ENCODE data around the gene NIM1K. TPM values are rescaled to one million over a fixed set of nuclear protein-coding genes. Genes with fewer than 3 reads are reported as not detected.

Gene NIM1K
- polyA plus RNA-seq, 1 of the 3 experiments (the other 2 are of a cell fraction), result 0.16 TPM

DNA sequence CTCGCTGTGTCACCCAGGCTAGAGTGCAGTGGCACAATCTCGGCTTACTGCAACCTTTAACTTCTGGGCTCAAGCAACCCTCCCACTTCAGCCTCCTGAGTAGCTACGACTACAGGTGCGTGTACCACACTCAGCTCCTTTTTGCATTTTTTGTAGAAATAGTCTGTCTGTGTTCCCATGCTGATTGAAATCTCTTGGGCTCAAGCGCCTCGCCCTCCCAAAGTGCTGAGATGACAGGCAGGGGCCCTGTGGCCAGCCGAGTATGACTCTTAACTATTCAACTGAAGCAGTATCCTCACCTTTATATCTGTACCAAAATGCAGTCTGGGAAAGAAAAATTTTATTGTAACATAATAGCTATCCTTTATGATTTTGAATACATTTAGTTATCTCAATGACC is 12.2 kb upstream of the NIM1K start:
- no peaks in the 10 kb centered on the region for H3F3A ChIP-seq (replicated peaks; ENCODE audit: insufficient read depth)
- no peak overlapping the region for H3K4me2 ChIP-seq
- no peaks in the 10 kb centered on the region for H3K9me3 ChIP-seq
- no peaks in the 10 kb centered on the region for H3K9me2 ChIP-seq
- no peak overlapping the region for H3K9ac ChIP-seq
- no peak overlapping the region for H2AFZ ChIP-seq (ENCODE audit: low read depth)
- H3K4me3 ChIP-seq (ENCODE audit: low read depth in 2 of 2, low read length in 1 of 2), result no peak overlapping the region
- no peaks in the 10 kb centered on the region for H3K79me2 ChIP-seq (ENCODE audit: insufficient read depth)
- peaks cover 16 to 20% of the 10 kb centered on the region in 2 experiments for H3K36me3 ChIP-seq (replicated peaks in 1 of 2; ENCODE audit: control insufficient read depth in 1 of 2, insufficient read depth in 2 of 2, low read length in 1 of 2)
- H4K20me1 ChIP-seq (ENCODE audit: insufficient read depth), result no peaks in the 10 kb centered on the region
- DNase-seq, result no peak
- CTCF ChIA-PET, result interaction anchor here (0.8 kb wide), 1 partner anchor 74 kb away, joined by 3 read pairs; no protein-coding TSS in a partner anchor
- H3K27ac ChIP-seq (ENCODE audit: low read depth in 2 of 2, low read length in 1 of 2), result no peak overlapping the region
- H3K27me3 ChIP-seq (ENCODE audit: insufficient read depth), result no peaks in the 10 kb centered on the region
- H3K4me1 ChIP-seq (ENCODE audit: control insufficient read depth in 1 of 2, insufficient read depth in 2 of 2, low read depth in 1 of 2, low read length in 1 of 2), result no peaks in the 10 kb centered on the region
- TF ChIP-seq NRF1 (IDR thresholded peaks at IDR 0.05; ENCODE audit: low read depth, low read length), result no peak
- TF ChIP-seq, protein P1, sequence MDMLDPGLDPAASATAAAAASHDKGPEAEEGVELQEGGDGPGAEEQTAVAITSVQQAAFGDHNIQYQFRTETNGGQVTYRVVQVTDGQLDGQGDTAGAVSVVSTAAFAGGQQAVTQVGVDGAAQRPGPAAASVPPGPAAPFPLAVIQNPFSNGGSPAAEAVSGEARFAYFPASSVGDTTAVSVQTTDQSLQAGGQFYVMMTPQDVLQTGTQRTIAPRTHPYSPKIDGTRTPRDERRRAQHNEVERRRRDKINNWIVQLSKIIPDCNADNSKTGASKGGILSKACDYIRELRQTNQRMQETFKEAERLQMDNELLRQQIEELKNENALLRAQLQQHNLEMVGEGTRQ (IDR thresholded peaks at IDR 0.05; ENCODE audit: borderline replicate concordance, low read depth, low read length), result no peak
- TF ChIP-seq POLR2AphosphoS5 (IDR thresholded peaks at IDR 0.05; ENCODE audit: low read depth, low read length), result no peak
- TF ChIP-seq MXI1 (IDR thresholded peaks at IDR 0.05; ENCODE audit: low read depth, low read length), result no peak
- TF ChIP-seq FOSL2 (IDR thresholded peaks at IDR 0.05; ENCODE audit: borderline replicate concordance, low read depth), result no peak
- TF ChIP-seq, protein P2, sequence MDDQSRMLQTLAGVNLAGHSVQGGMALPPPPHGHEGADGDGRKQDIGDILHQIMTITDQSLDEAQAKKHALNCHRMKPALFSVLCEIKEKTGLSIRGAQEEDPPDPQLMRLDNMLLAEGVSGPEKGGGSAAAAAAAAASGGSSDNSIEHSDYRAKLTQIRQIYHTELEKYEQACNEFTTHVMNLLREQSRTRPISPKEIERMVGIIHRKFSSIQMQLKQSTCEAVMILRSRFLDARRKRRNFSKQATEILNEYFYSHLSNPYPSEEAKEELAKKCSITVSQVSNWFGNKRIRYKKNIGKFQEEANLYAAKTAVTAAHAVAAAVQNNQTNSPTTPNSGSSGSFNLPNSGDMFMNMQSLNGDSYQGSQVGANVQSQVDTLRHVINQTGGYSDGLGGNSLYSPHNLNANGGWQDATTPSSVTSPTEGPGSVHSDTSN (IDR thresholded peaks at IDR 0.05), result no peak
- no peak for TF ChIP-seq RXRA (IDR thresholded peaks at IDR 0.05; ENCODE audit: borderline replicate concordance, low read depth)
- TF ChIP-seq TCF12 (IDR thresholded peaks at IDR 0.05), result no peak
- no peak for TF ChIP-seq ELF1 (IDR thresholded peaks at IDR 0.05)
- WGBS (ENCODE audit: low lambda C conversion rate), result 99% methylated on average over 7 of the region's 7 CpGs
- POLR2A ChIA-PET, result no interaction called here

DNA sequence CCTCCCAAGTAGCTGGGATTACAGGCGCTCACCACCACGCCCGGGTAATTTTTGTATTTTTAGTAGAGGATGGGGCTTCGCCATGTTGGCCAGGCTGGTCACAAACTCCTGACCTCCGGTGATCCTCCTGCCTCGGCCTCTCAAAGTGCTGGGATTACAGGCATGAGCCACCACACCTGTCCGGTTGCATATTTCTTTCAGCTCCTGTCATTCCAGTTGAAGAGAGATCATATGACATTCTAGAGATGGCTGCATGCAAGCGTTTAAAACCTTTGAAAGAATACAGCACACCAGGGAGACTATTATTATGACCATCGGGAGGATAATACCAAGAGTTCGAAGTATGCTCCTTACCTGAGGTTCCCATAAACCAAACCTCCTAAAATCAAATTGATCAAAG is 9.6 kb upstream of the NIM1K start:
- H3K9ac ChIP-seq, result no peak overlapping the region
- H3K79me2 ChIP-seq (ENCODE audit: insufficient read depth), result no peaks in the 10 kb centered on the region
- H3K4me2 ChIP-seq, result no peak overlapping the region
- H3K4me1 ChIP-seq (ENCODE audit: control insufficient read depth in 1 of 2, insufficient read depth in 2 of 2, low read depth in 1 of 2, low read length in 1 of 2), result no peaks in the 10 kb centered on the region
- no peaks in the 10 kb centered on the region for H3K9me3 ChIP-seq
- no peaks in the 10 kb centered on the region for H3K9me2 ChIP-seq
- no peak for DNase-seq
- POLR2A ChIA-PET, result no interaction called here
- H3K4me3 ChIP-seq (ENCODE audit: low read depth in 2 of 2, low read length in 1 of 2), result no peak overlapping the region
- no peak overlapping the region for H2AFZ ChIP-seq (ENCODE audit: low read depth)
- H3K36me3 ChIP-seq (replicated peaks in 1 of 2; ENCODE audit: control insufficient read depth in 1 of 2, insufficient read depth in 2 of 2, low read length in 1 of 2), result peaks cover 0 to 8% of the 10 kb centered on the region in 2 experiments
- no peak overlapping the region for H3K27ac ChIP-seq (ENCODE audit: low read depth in 2 of 2, low read length in 1 of 2)
- WGBS (ENCODE audit: low lambda C conversion rate), result 95% methylated on average over 10 of the region's 10 CpGs
- H3F3A ChIP-seq (replicated peaks; ENCODE audit: insufficient read depth), result no peaks in the 10 kb centered on the region
- no peak for TF ChIP-seq GABPA (IDR thresholded peaks at IDR 0.05; ENCODE audit: low read depth)
- TF ChIP-seq, protein P3, sequence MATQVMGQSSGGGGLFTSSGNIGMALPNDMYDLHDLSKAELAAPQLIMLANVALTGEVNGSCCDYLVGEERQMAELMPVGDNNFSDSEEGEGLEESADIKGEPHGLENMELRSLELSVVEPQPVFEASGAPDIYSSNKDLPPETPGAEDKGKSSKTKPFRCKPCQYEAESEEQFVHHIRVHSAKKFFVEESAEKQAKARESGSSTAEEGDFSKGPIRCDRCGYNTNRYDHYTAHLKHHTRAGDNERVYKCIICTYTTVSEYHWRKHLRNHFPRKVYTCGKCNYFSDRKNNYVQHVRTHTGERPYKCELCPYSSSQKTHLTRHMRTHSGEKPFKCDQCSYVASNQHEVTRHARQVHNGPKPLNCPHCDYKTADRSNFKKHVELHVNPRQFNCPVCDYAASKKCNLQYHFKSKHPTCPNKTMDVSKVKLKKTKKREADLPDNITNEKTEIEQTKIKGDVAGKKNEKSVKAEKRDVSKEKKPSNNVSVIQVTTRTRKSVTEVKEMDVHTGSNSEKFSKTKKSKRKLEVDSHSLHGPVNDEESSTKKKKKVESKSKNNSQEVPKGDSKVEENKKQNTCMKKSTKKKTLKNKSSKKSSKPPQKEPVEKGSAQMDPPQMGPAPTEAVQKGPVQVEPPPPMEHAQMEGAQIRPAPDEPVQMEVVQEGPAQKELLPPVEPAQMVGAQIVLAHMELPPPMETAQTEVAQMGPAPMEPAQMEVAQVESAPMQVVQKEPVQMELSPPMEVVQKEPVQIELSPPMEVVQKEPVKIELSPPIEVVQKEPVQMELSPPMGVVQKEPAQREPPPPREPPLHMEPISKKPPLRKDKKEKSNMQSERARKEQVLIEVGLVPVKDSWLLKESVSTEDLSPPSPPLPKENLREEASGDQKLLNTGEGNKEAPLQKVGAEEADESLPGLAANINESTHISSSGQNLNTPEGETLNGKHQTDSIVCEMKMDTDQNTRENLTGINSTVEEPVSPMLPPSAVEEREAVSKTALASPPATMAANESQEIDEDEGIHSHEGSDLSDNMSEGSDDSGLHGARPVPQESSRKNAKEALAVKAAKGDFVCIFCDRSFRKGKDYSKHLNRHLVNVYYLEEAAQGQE (IDR thresholded peaks at IDR 0.05; ENCODE audit: low read depth, low read length), result no peak
- TF ChIP-seq ELF1 (IDR thresholded peaks at IDR 0.05), result no peak
- TF ChIP-seq, protein P4, sequence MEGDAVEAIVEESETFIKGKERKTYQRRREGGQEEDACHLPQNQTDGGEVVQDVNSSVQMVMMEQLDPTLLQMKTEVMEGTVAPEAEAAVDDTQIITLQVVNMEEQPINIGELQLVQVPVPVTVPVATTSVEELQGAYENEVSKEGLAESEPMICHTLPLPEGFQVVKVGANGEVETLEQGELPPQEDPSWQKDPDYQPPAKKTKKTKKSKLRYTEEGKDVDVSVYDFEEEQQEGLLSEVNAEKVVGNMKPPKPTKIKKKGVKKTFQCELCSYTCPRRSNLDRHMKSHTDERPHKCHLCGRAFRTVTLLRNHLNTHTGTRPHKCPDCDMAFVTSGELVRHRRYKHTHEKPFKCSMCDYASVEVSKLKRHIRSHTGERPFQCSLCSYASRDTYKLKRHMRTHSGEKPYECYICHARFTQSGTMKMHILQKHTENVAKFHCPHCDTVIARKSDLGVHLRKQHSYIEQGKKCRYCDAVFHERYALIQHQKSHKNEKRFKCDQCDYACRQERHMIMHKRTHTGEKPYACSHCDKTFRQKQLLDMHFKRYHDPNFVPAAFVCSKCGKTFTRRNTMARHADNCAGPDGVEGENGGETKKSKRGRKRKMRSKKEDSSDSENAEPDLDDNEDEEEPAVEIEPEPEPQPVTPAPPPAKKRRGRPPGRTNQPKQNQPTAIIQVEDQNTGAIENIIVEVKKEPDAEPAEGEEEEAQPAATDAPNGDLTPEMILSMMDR (IDR thresholded peaks at IDR 0.05), result no peak
- TF ChIP-seq EZH2phosphoT487 (IDR thresholded peaks at IDR 0.05; ENCODE audit: borderline replicate concordance, low read depth), result no peak
- TF ChIP-seq, protein P5, sequence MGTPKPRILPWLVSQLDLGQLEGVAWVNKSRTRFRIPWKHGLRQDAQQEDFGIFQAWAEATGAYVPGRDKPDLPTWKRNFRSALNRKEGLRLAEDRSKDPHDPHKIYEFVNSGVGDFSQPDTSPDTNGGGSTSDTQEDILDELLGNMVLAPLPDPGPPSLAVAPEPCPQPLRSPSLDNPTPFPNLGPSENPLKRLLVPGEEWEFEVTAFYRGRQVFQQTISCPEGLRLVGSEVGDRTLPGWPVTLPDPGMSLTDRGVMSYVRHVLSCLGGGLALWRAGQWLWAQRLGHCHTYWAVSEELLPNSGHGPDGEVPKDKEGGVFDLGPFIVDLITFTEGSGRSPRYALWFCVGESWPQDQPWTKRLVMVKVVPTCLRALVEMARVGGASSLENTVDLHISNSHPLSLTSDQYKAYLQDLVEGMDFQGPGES (IDR thresholded peaks at IDR 0.05; ENCODE audit: low read depth, low read length), result no peak
- TF ChIP-seq NRF1 (IDR thresholded peaks at IDR 0.05; ENCODE audit: low read depth, low read length), result no peak
- no peak for TF ChIP-seq RAD21 (IDR thresholded peaks at IDR 0.05; ENCODE audit: low read length)
- TF ChIP-seq, protein P1 (IDR thresholded peaks at IDR 0.05; ENCODE audit: borderline replicate concordance, low read depth, low read length), result no peak
- no peak for TF ChIP-seq NFIC (IDR thresholded peaks at IDR 0.05; ENCODE audit: borderline replicate concordance)
- no peaks in the 10 kb centered on the region for H3K27me3 ChIP-seq (ENCODE audit: insufficient read depth)
- no peaks in the 10 kb centered on the region for H4K20me1 ChIP-seq (ENCODE audit: insufficient read depth)
- CTCF ChIA-PET, result interaction anchor here (1.0 kb wide), 1 partner anchor 12 kb away, joined by 3 read pairs; no protein-coding TSS in a partner anchor
